Activated CD8-positive, alpha-beta T cell treated with anti-CD3 and anti-CD28 coated beads, Interleukin-2, amount 10 ng/mL, durations not matched to agents 7 days and 5 days (primary cell): ENCODE data around the gene AHCTF1. TPM values are rescaled to one million over a fixed set of nuclear protein-coding genes. Genes with fewer than 3 reads are reported as not detected.

Source experiments
- ATAC-seq: fragments of 150-1000 bp; cut with Tn5 transposase; one replicate; pipeline ENCODE4 v1.10.0; 2021; ENCODE audit warnings: moderate library complexity
- CTCF ChIA-PET: fragments of 350-600 bp; sonication (Branson Sonifier 250); formaldehyde crosslinking; loops from one replicate; lab custom pipeline; 2021; ENCODE audit warnings: antibody characterized with exemption; lab: Charles Lee
- POLR2A ChIA-PET: fragments of 350-600 bp; sonication (Branson Sonifier 250); formaldehyde crosslinking; loops from one replicate; lab custom pipeline; 2021; ENCODE audit warnings: antibody characterized with exemption; lab: Charles Lee
- DNase-seq: peaks from one replicate; pipeline ENCODE4 v3.0.0-alpha.2; 2020
- H3K27ac Mint-ChIP-seq: one replicate; pipeline ENCODE4 v1.8.0; 2021; ENCODE audit warnings: mild to moderate bottlenecking, mixed read lengths
- H3K27me3 Mint-ChIP-seq: one replicate; pipeline ENCODE4 v1.8.0; 2021; ENCODE audit warnings: low read depth, mixed read lengths
- H3K36me3 Mint-ChIP-seq: one replicate; pipeline ENCODE4 v1.8.0; 2021; ENCODE audit warnings: low read depth, mixed read lengths
- H3K4me1 Mint-ChIP-seq: one replicate; pipeline ENCODE4 v1.8.0; 2021; ENCODE audit warnings: low read depth, mixed read lengths
- H3K4me3 Mint-ChIP-seq: one replicate; pipeline ENCODE4 v1.8.0; 2021; ENCODE audit warnings: mild to moderate bottlenecking, mixed read lengths
- H3K9me3 Mint-ChIP-seq: one replicate; pipeline ENCODE4 v1.8.0; 2022; ENCODE audit warnings: mixed read lengths; ENCODE audit not compliant: insufficient read depth
- total RNA-seq, 2 experiments: library from RNA; stranded (reverse); gene quantifications; one replicate each; pipeline ENCODE4 v1.2.3, GENCODE V29; 2021

AHCTF1 gene
- total RNA-seq, 2 experiments from 2014 or later, result 30.4 to 33.4 TPM

DNA sequence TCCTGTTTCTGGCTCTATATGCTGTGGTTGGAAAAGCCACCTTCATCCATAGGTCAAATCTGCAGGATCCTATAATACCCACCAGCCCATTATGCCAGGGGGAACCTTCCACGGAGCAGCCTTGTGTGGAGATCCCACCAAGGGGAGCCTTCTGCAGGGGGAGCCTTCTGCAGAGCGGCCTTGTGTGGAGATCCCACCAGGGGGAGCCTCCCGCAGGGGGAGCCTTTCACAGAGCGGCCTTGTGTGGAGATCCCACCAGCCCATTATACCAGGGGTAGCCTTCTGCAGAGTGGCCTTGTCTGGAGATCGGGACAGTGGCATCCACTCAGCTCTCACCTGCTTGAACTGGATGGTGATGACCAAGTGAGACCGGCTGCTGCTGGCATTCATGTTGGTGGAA lies 122.3 kb downstream of the AHCTF1 start:
- ATAC-seq, result no peak
- ChIA-PET POLR2A (no interaction called here), CTCF (no interaction called here)
- Mint-ChIP-seq H3K27me3 (peaks cover 4% of the 10 kb centered on the region), H3K27ac (no peak overlapping the region), H3K9me3 (no peaks in the 10 kb centered on the region), H3K4me1 (no peaks in the 10 kb centered on the region), H3K36me3 (no peaks in the 10 kb centered on the region), H3K4me3 (no peak overlapping the region)
- DNase-seq, result no peak

DNA sequence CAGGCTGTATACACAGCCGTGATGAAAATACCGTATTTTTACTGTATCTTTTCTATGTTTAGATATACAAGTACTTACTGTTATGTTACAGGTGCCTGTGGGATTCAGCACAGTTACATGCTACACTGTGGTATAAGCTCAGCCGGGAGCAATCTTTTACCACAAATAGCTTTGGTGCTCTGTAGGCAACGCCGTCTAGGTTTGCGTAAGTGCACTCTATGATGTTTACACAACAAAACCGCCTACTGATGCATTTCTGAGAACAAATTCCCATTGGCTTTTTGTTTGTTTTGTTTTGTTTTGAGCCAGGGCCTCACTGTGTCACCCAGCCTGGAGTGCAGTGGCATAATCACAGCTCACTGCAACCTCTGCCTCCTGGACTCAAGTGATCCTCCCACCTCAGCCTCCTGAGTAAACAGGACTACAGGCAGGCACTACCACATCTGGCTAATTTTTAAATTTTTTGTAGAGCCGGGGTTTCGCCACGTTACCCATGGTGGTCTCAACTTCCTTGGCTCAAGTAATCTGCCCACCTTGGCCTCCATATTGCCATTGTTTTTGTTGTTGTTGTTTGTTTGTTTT lies 126.5 kb downstream of the AHCTF1 start:
- ATAC-seq, result no peak
- Mint-ChIP-seq H3K4me1 (no peaks in the 10 kb centered on the region), H3K27ac (no peak overlapping the region), H3K36me3 (no peaks in the 10 kb centered on the region), H3K4me3 (no peak overlapping the region), H3K27me3 (no peaks in the 10 kb centered on the region), H3K9me3 (no peaks in the 10 kb centered on the region)
- ChIA-PET CTCF (no interaction called here), POLR2A (no interaction called here)
- no peak for DNase-seq

GRCh38 chr1:246803883-246804282 lies 127.9 kb downstream of the AHCTF1 start:
- no peaks in the 10 kb centered on the region for H3K4me1 Mint-ChIP-seq
- no peaks in the 10 kb centered on the region for H3K27me3 Mint-ChIP-seq
- no peaks in the 10 kb centered on the region for H3K9me3 Mint-ChIP-seq
- POLR2A ChIA-PET, result no interaction called here
- no peaks in the 10 kb centered on the region for H3K36me3 Mint-ChIP-seq
- no peak overlapping the region for H3K4me3 Mint-ChIP-seq
- no peak for ATAC-seq
- DNase-seq, result no peak
- H3K27ac Mint-ChIP-seq, result no peak overlapping the region
- CTCF ChIA-PET, result no interaction called here

DNA sequence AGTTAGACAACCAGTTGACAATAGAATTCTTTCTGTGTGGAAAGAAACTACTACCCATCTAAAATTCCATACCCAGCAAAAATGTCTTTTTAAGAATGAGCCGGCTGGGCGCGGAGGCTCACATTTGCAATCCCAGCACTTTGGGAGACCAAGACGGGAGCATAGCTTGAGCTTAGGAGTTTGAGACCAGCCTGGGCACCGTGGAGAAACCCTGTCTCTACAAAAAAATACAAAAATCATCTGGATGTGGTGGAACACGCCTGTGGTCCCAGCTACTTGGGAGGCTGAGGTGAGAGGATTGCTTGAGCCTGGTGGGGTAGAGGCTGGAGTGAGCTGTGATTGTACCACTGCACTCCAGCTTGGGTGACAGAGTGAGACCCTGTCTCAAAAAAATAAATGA lies 128.4 kb downstream of the AHCTF1 start:
- Mint-ChIP-seq H3K36me3 (no peaks in the 10 kb centered on the region), H3K27me3 (no peaks in the 10 kb centered on the region), H3K27ac (no peak overlapping the region), H3K4me1 (no peaks in the 10 kb centered on the region), H3K4me3 (no peak overlapping the region), H3K9me3 (no peaks in the 10 kb centered on the region)
- CTCF ChIA-PET, result no interaction called here
- no peak for ATAC-seq
- POLR2A ChIA-PET, result no interaction called here
- DNase-seq, result no peak

DNA sequence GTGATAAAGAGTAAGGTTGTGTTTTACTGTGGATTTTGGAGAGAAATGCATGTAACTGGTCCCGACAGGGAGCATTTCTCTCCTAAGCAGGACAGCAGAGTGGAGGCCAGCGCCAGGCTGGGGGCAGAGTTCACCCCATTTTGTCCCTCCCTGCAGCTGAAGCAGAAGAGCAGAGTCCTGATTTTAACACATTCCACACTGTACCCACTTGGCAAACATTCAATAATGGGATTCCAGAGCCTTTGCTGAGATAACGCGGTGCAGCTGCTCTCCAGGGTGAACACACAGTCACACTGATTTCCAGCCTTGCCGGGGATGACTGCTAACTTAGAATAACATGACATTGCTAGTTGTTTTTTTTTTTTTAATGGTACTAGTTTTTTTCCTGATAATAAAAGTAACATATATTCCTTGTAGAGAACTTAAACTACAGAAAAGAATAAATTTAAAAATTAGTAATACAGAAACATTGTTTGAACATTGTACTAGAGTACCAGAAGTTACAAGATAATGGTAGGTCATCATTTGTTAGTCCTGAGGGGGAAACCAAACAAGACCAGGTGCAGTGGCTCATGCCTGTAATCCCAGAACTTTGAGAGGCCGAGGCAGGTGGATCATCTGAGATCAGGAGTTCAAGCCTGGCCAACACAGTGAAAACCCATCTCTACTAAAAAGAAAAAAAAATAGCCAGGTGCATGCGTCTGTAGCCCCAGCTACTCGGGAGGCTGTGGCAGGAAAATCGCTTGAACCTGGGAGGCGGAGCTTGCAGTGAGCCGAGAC lies 130.3 kb downstream of the AHCTF1 start:
- H3K4me3 Mint-ChIP-seq, result no peak overlapping the region
- no peaks in the 10 kb centered on the region for H3K4me1 Mint-ChIP-seq
- no peak for ATAC-seq
- ChIA-PET CTCF (no interaction called here), POLR2A (no interaction called here)
- no peaks in the 10 kb centered on the region for H3K9me3 Mint-ChIP-seq
- H3K36me3 Mint-ChIP-seq, result no peaks in the 10 kb centered on the region
- H3K27me3 Mint-ChIP-seq, result no peaks in the 10 kb centered on the region
- no peak for DNase-seq
- no peak overlapping the region for H3K27ac Mint-ChIP-seq

- no peak overlapping the region for H3K27ac Mint-ChIP-seq
- H3K4me1 Mint-ChIP-seq, result no peaks in the 10 kb centered on the region
- ChIA-PET CTCF (no interaction called here), POLR2A (no interaction called here)
- DNase-seq (no peak), ATAC-seq (no peak)
- no peaks in the 10 kb centered on the region for H3K27me3 Mint-ChIP-seq
- H3K36me3 Mint-ChIP-seq, result no peaks in the 10 kb centered on the region
- no peaks in the 10 kb centered on the region for H3K9me3 Mint-ChIP-seq
- no peak overlapping the region for H3K4me3 Mint-ChIP-seq
These were observed 131.0 kb downstream of the AHCTF1 start for GRCh38 chr1:246800756-246801155.

DNA sequence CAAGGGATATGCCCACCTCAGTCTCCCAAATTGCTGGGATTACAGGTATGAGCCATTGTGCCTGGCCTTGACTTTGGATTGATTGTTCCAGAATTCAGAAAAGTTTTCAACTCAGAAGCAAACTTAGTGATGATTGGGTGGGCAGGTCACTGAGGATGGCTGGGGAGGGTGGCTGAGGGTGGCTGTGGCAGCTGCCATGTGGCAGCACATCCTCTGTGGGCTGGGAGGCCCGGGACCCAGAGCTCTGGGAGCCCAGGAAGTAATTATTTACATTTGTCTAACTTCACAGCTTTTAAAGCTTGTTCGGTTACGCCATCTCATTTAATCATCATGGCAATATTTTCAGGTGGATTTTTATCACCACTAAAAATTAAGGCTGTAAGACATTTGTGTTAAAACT lies 131.4 kb downstream of the AHCTF1 start:
- H3K36me3 Mint-ChIP-seq, result no peaks in the 10 kb centered on the region
- H3K27me3 Mint-ChIP-seq, result no peaks in the 10 kb centered on the region
- ChIA-PET CTCF (interaction anchor here (0.6 kb wide), 1 partner anchor 1285 kb away, joined by 3 read pairs; no protein-coding TSS in a partner anchor), POLR2A (no interaction called here)
- no peaks in the 10 kb centered on the region for H3K9me3 Mint-ChIP-seq
- ATAC-seq (no peak), DNase-seq (no peak)
- H3K27ac Mint-ChIP-seq, result no peak overlapping the region
- H3K4me1 Mint-ChIP-seq, result no peaks in the 10 kb centered on the region
- H3K4me3 Mint-ChIP-seq, result no peak overlapping the region

DNA sequence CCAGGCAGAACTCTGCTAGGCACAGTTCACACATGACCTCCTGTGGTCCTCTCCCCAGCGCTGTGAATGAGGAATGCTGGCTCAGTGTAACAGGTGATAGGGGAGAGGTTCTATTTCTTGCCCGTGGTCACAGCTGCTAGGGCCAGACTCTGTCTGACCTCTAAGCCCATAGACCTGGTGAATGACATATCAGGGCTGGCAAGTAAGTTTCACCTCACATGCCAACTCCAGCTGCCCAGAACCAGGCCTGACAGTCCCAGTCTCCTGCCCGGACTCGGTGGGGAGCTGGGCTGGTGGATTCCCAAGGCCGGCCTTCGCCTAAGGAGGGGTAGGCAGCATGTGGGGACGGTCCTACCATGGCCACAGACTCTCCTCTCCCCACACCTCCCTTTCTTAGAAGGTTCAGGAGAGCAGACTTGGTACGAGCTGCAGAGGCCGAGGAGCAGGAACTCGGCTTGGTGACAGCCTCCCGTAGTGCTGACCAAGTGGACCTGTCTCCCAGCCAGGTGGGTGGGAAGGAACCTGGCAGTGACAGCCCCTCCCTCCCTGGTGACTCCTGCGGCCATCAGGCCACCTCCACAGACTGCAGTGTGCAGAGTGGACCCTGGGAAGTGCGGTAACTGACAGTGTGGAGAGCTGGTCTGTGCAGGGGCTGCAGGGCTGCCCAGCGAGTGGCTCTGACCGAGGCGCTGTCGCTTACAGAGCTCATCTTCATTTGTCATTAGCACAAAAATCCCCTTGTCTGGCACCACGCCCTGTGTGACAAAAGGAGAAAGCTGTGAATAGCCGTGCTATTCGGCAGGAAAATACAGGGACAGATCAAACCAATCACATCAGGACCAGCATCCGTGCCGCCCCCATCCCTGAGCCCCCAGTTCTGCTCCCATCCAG lies 132.9 kb downstream of the AHCTF1 start:
- H3K4me1 Mint-ChIP-seq, result no peaks in the 10 kb centered on the region
- H3K9me3 Mint-ChIP-seq, result no peaks in the 10 kb centered on the region
- CTCF ChIA-PET, result no interaction called here
- DNase-seq (no peak), ATAC-seq (no peak)
- H3K4me3 Mint-ChIP-seq, result no peak overlapping the region
- no peaks in the 10 kb centered on the region for H3K36me3 Mint-ChIP-seq
- H3K27ac Mint-ChIP-seq, result no peak overlapping the region
- POLR2A ChIA-PET, result no interaction called here
- H3K27me3 Mint-ChIP-seq, result no peaks in the 10 kb centered on the region

GRCh38 chr1:246798107-246798506 lies 133.6 kb downstream of the AHCTF1 start:
- CTCF ChIA-PET, result no interaction called here
- H3K27ac Mint-ChIP-seq, result no peak overlapping the region
- DNase-seq (no peak), ATAC-seq (no peak)
- H3K4me1 Mint-ChIP-seq, result no peaks in the 10 kb centered on the region
- H3K36me3 Mint-ChIP-seq, result no peaks in the 10 kb centered on the region
- H3K27me3 Mint-ChIP-seq, result no peaks in the 10 kb centered on the region
- H3K9me3 Mint-ChIP-seq, result no peaks in the 10 kb centered on the region
- POLR2A ChIA-PET, result no interaction called here
- H3K4me3 Mint-ChIP-seq, result no peak overlapping the region

GRCh38 chr1:246797597-246797996 lies 134.2 kb downstream of the AHCTF1 start:
- no peak overlapping the region for H3K4me3 Mint-ChIP-seq
- CTCF ChIA-PET, result no interaction called here
- no peaks in the 10 kb centered on the region for H3K27me3 Mint-ChIP-seq
- no peaks in the 10 kb centered on the region for H3K9me3 Mint-ChIP-seq
- POLR2A ChIA-PET, result no interaction called here
- ATAC-seq (no peak), DNase-seq (no peak)
- H3K36me3 Mint-ChIP-seq, result no peaks in the 10 kb centered on the region
- H3K4me1 Mint-ChIP-seq, result no peaks in the 10 kb centered on the region
- H3K27ac Mint-ChIP-seq, result no peak overlapping the region

GRCh38 chr1:246797157-246797556 lies 134.6 kb downstream of the AHCTF1 start:
- DNase-seq, result no peak
- Mint-ChIP-seq H3K27me3 (no peaks in the 10 kb centered on the region), H3K4me1 (no peaks in the 10 kb centered on the region), H3K4me3 (no peak overlapping the region), H3K9me3 (no peaks in the 10 kb centered on the region), H3K27ac (no peak overlapping the region), H3K36me3 (no peaks in the 10 kb centered on the region)
- no peak for ATAC-seq
- ChIA-PET POLR2A (no interaction called here), CTCF (no interaction called here)
